ENCODE measurements around the gene TSPAN4. TPM values are rescaled to one million over a fixed set of nuclear protein-coding genes. Genes with fewer than 3 reads are reported as not detected.

The TSPAN4 gene
- total and polyA plus RNA-seq, 8 donors: 46.9 to 132 (median 73.8) TPM

DNA sequence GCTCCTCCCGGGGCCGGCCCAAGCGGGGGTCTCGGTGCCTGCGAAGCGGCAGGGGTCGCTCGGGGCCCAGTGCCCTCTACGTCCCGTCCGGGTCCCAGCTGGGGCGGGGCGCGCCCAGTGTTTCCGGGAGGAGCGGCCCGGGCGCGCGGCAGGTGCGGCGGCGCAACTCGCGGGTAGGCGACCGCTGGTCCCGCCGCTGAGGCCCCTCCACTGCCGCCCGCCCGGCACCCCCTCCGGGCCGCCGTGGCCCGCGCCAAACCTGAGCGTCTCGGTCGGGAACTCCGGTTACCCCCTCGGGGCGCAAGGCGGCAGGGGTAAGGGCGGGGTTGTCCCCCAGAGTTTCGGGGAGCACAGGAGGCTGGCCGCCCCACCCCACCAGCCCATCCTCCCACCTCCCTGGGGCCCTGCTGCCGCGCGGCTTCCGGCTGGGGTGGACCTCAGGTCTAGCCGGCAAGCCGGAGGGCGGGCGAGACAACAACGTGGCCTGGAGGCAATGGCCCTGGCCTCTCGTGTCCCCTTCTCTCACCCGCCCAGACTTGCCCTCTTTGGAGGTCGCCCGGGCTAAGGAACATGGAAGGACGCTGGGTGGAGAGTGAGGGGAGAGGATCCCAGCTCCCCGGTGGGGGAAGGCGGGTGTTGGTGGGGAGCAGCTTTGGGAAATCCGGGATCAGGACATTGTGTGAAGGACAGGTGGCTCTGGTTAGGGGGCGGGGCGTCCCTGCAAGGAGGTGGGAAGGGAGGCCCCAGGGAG lies 15.3 kb upstream of the TSPAN4 start:
- Histone ChIP-seq H3K4me1 (peaks cover 44 to 92% of the 10 kb centered on the region in 2 donors), H3K27ac (peak overlapping the region; percentile 58 to 80)
- intact Hi-C loops (cut with DNase I): no loop called here

GRCh38 chr11:827897-828192 lies 14.8 kb upstream of the TSPAN4 start, which contains the start of gene CRACR2B:
CRACR2B (plus strand) TSS chr11:827919; CDS start chr11:828608, 689 bp downstream.
- Histone ChIP-seq H3K27me3 (peaks cover 7 to 45% of the 10 kb centered on the region in 2 donors), H3K9me3 (no peaks in the 10 kb centered on the region), H3K4me1 (peaks cover 44 to 91% of the 10 kb centered on the region in 2 donors), H3K4me3 (peak within 1 kb of the TSS; percentile 32 to 53), H3K27ac (peak within 1 kb of the TSS; percentile 58 to 80), H3K36me3 (peaks cover 0 to 25% of the 10 kb centered on the region in 2 donors)
- intact Hi-C loops (cut with DNase I): no loop called here
- no peak for DNase-seq
- no peak for ATAC-seq
- TF ChIP-seq CTCF (IDR thresholded peaks at IDR 0.05): no peak

More for the DNA sequence above, 15.3 kb upstream of the TSPAN4 start:
- Histone ChIP-seq H3K27me3 (peaks cover 7 to 45% of the 10 kb centered on the region in 2 donors), H3K4me3 (peak overlapping the region; percentile 32 to 53), H3K36me3 (peaks cover 0 to 30% of the 10 kb centered on the region in 2 donors), H3K9me3 (no peaks in the 10 kb centered on the region)
- no peak for TF ChIP-seq CTCF (IDR thresholded peaks at IDR 0.05)
- ATAC-seq: peak; percentile 7
- DNase-seq: peak in 1 of 4 donors; percentile 90

GRCh38 chr11:828506-829175 lies 14.0 kb upstream of the TSPAN4 start:
- H3K4me3 ChIP-seq: peak overlapping the region in 1 of 2 donors; percentile 43
- H3K27me3 ChIP-seq: peaks cover 7 to 45% of the 10 kb centered on the region in 2 donors
- ATAC-seq (no peak), DNase-seq (no peak)
- peaks cover 0 to 18% of the 10 kb centered on the region in 2 donors for H3K36me3 ChIP-seq
- TF ChIP-seq CTCF (IDR thresholded peaks at IDR 0.05): no peak
- H3K27ac ChIP-seq: peak overlapping the region; percentile 44 to 80
- intact Hi-C loops (cut with DNase I): no loop called here
- H3K9me3 ChIP-seq: no peaks in the 10 kb centered on the region
- peaks cover 44 to 89% of the 10 kb centered on the region in 2 donors for H3K4me1 ChIP-seq

DNA sequence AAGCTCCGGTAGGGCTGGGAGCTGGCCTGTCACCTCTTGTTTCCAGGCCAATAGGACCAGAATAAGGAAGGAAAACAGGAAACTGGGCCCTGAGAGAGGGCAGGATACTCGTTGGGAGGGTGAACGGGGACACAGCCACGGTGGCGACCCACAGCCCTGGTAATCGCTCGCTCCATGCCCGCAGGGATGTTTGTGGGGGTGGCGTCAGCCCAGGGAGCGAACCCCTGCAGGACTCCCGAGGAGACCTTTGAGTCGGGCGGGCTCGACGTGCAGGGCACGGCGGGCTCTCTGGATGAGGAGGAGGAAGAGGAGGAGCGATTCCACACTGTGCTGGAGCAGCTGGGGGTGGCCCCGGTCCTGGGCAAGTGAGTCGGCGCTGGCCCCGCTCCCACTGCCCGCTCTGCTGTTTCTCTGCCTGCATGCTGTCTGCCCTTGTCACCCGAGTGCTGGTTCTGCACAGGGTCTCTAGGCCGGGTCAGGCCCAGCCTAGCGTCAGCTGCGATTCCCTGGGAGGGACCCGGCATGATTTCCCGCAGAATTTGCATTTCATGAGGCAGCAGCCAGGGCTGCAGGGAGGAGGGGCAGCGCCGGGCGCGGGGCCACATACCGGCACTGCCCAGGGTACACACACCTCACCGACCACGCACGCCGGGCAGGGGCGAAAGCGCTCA lies 13.3 kb upstream of the TSPAN4 start:
- Histone ChIP-seq H3K4me1 (peaks cover 49 to 93% of the 10 kb centered on the region in 2 donors), H3K36me3 (peaks cover 0 to 11% of the 10 kb centered on the region in 2 donors), H3K27me3 (peaks cover 7 to 45% of the 10 kb centered on the region in 2 donors), H3K4me3 (peak overlapping the region; percentile 23 to 43), H3K27ac (peak overlapping the region; percentile 44 to 80), H3K9me3 (no peaks in the 10 kb centered on the region)
- TF ChIP-seq CTCF (IDR thresholded peaks at IDR 0.05): no peak
- intact Hi-C loops (cut with DNase I): no loop called here
- ATAC-seq (peak; percentile 29), DNase-seq (peak in 2 of 4 donors; percentile 64 to 87)
